Sigmoid colon (tissue), 7 donors: Measurements from ENCODE around the gene BEX2. TPM values are rescaled to one million over a fixed set of nuclear protein-coding genes. Genes with fewer than 3 reads are reported as not detected.

ENCODE experiments used
- DNase-seq: peaks from one replicate; pipeline ENCODE4 v3.0.0-alpha.2; 2019
- H3K27ac ChIP-seq, 4 donors: fragments of 200-600 bp; sonication (generic); one replicate each; pipeline ENCODE4 v1.5.1; 2016 to 2019; ENCODE audit warnings: mild to moderate bottlenecking in 1 of 4
- H3K27me3 ChIP-seq, 3 donors: fragments of 200-600 bp; sonication (generic); one replicate each; pipeline ENCODE4 v1.5.1; 2019; ENCODE audit warnings: mild to moderate bottlenecking in 1 of 3
- H3K36me3 ChIP-seq, 4 donors: fragments of 200-600 bp; sonication (generic); one replicate each; pipeline ENCODE4 v1.5.1; 2016 to 2019
- H3K4me1 ChIP-seq, 4 donors: fragments of 200-600 bp; sonication (generic); one replicate each; pipeline ENCODE4 v1.5.1; 2017 to 2019
- H3K4me3 ChIP-seq, 4 donors: fragments of 200-600 bp; sonication (generic); one replicate each; pipeline ENCODE4 v1.5.1; 2017 to 2019; ENCODE audit warnings: mild to moderate bottlenecking in 2 of 4, moderate library complexity in 1 of 4
- H3K9me3 ChIP-seq, 4 donors: fragments of 200-600 bp in 3 of 4; sonication (generic) in 3 of 4; one replicate each; pipeline versions ENCODE4 v1.5.1 to v1.6.1; 2013 to 2019
- EP300 ChIP-seq, 4 donors: sonication (generic); formaldehyde crosslinking; IDR thresholded peaks; one replicate each; pipeline ENCODE4 v1.6.1; 2017; ENCODE audit warnings: antibody characterized with exemption in 4 of 4
- POLR2A ChIP-seq, 2 donors: fragments of 450-650 bp; IDR thresholded peaks; one replicate each; pipeline ENCODE4 v1.6.1; 2016; ENCODE audit warnings: antibody characterized with exemption in 2 of 2, mild to moderate bottlenecking in 2 of 2, moderate library complexity in 2 of 2
- POLR2AphosphoS5 ChIP-seq, 4 donors: sonication (generic); formaldehyde crosslinking; IDR thresholded peaks; one replicate each; pipeline ENCODE4 v1.6.1; 2017; ENCODE audit warnings: antibody characterized with exemption in 4 of 4
- WGBS, 2 donors: extraction: QIAGEN DNeasy Blood & Tissue Kit; methylation state at CpG; one replicate each; pipeline ENCODE4 v1.1.7; 2013; 5-methylcytosine and 5-hydroxymethylcytosine counted together
- intact Hi-C: fragments of 100-400 bp; cut with DNase I; formaldehyde crosslinking; loops from one replicate; pipeline ENCODE4 v1.15.1; 2023
- polyA plus RNA-seq, 3 donors: library from polyadenylated mRNA; stranded (reverse); fragments of 200-250 nt; gene quantifications; one replicate each; pipeline ENCODE4 v1.2.3, GENCODE V29; 2013
- small RNA-seq, 3 donors: library from RNA; depleted of rRNA; stranded (forward); fragments of <200 nt; gene quantifications; one replicate each; pipeline ENCODE3, GENCODE V24; 2016
- total RNA-seq, 4 donors: library from RNA; depleted of rRNA; stranded (reverse); fragments of >200 nt; gene quantifications; one replicate each; pipeline ENCODE4 v1.1.0, GENCODE V29; 2016
- TF ChIP-seq, protein P1 (sequence below), 4 experiments: fragments of 450-650 bp in 3 of 4; fragments of 200-600 bp in 1 of 4; IDR thresholded peaks; one replicate each; pipeline ENCODE4 v1.5.1; 2016 to 2019; ENCODE audit warnings: antibody characterized with exemption in 4 of 4, mild to moderate bottlenecking in 3 of 4, moderate library complexity in 2 of 4
- donor health status: healthy with polysubstance abuse.
- donor health status: Bipolar disorder and iron deficiency.
- donor health status: healthy.

BEX2 gene
- total and polyA plus RNA-seq, 7 donors: 2.2 to 28.5 (median 11.8) TPM

DNA sequence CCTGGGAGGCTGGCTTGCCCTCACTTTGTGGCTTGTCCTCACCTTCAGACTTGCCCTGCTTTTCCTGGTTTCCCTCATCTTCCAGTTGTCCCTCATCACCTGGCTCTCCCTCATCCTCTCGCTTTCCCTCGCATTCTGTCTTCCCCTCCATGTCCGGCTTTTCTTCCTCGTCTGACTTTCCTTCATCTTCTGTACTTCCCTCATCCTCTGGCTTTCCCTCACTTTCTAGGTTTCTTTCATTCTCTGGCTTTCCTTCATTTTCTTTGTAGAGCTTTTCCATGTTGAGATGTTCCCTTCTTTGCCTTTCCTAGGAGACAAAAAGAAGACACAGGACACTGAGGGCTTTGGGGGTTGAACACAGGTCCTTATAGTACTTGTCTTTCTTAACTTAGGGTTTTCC lies 36.5 kb downstream of the BEX2 start:
- no peaks in the 10 kb centered on the region for H3K36me3 ChIP-seq
- H3K9me3 ChIP-seq: no peaks in the 10 kb centered on the region
- no peaks in the 10 kb centered on the region for H3K4me1 ChIP-seq
- H3K27ac ChIP-seq: no peak overlapping the region
- intact Hi-C loops: no loop called here
- peaks cover 0 to 15% (median 4%) of the 10 kb centered on the region in 3 donors for H3K27me3 ChIP-seq
- TF ChIP-seq POLR2AphosphoS5 (IDR thresholded peaks at IDR 0.05) (no peak), POLR2A (IDR thresholded peaks at IDR 0.05) (no peak), EP300 (IDR thresholded peaks at IDR 0.05) (no peak)
- TF ChIP-seq, protein P1, sequence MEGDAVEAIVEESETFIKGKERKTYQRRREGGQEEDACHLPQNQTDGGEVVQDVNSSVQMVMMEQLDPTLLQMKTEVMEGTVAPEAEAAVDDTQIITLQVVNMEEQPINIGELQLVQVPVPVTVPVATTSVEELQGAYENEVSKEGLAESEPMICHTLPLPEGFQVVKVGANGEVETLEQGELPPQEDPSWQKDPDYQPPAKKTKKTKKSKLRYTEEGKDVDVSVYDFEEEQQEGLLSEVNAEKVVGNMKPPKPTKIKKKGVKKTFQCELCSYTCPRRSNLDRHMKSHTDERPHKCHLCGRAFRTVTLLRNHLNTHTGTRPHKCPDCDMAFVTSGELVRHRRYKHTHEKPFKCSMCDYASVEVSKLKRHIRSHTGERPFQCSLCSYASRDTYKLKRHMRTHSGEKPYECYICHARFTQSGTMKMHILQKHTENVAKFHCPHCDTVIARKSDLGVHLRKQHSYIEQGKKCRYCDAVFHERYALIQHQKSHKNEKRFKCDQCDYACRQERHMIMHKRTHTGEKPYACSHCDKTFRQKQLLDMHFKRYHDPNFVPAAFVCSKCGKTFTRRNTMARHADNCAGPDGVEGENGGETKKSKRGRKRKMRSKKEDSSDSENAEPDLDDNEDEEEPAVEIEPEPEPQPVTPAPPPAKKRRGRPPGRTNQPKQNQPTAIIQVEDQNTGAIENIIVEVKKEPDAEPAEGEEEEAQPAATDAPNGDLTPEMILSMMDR (IDR thresholded peaks at IDR 0.05): no peak
- WGBS, 2 donors: 95% methylated on average over 4 of the region's 4 CpGs
- DNase-seq: no peak
- H3K4me3 ChIP-seq: no peak overlapping the region

Small RNAs within 50 kb of the gene (small RNA-seq; reads per million reads assigned to genes)
- 0 reads per million in 3 donors for gene Z92846.1

Other genes starting within 250 kb of the BEX2 start
- gene BEX1, start 246.8 kb downstream of the BEX2 start, total RNA-seq: 10 to 100 TPM in 1 of 4 donors, 1 to 10 TPM in 3; 6.9 to 13.9 (median 9.1) TPM
- 1 to 10 TPM in 2 of 3 donors, not detected in 1; 3.6 to 6.9 TPM for gene BEX1, start 246.8 kb downstream of the BEX2 start, polyA plus RNA-seq
- gene NXF3, start 217.8 kb downstream of the BEX2 start, total RNA-seq: 1 to 10 TPM in 1 of 4 donors, under 1 TPM in 1, not detected in 2; 0.36 to 1.2 TPM
- under 1 TPM in 1 of 3 donors, not detected in 2; 0.15 TPM for gene NXF3, start 217.8 kb downstream of the BEX2 start, polyA plus RNA-seq
- 10 to 100 TPM; 45.5 to 86.6 (median 56.9) TPM for gene BEX4, start 95.9 kb downstream of the BEX2 start, total RNA-seq
- gene BEX4, start 95.9 kb downstream of the BEX2 start, polyA plus RNA-seq: 10 to 100 TPM; 31.5 to 45.6 (median 34.7) TPM
- 10 to 100 TPM; 69.1 to 94.1 (median 85.8) TPM for gene TCEAL8, start 55.8 kb downstream of the BEX2 start, total RNA-seq
- 100 to 1,000 TPM in 2 of 3 donors, 10 to 100 TPM in 1; 49.3 to 113 (median 103) TPM for gene TCEAL8, start 55.8 kb downstream of the BEX2 start, polyA plus RNA-seq
- 1 to 10 TPM in 1 of 4 donors, under 1 TPM in 1, not detected in 2; 0.41 to 1.8 TPM for gene TCEAL5, start 34.2 kb downstream of the BEX2 start, total RNA-seq
- 1 to 10 TPM in 1 of 3 donors, under 1 TPM in 1, not detected in 1; 0.80 to 1.8 TPM for gene TCEAL5, start 34.2 kb downstream of the BEX2 start, polyA plus RNA-seq
- 10 to 100 TPM; 19.7 to 35.2 (median 32.4) TPM for gene TCEAL7, start 19.2 kb upstream of the BEX2 start, total RNA-seq
- gene TCEAL7, start 19.2 kb upstream of the BEX2 start, polyA plus RNA-seq: 1 to 10 TPM; 1.8 to 7.2 (median 5.1) TPM
- 10 to 100 TPM; 58.9 to 81.1 (median 74.9) TPM for gene TCEAL9, start 45.5 kb upstream of the BEX2 start, total RNA-seq
- 10 to 100 TPM; 52.4 to 93.7 (median 92.9) TPM for gene TCEAL9, start 45.5 kb upstream of the BEX2 start, polyA plus RNA-seq
- 100 to 1,000 TPM; 125 to 150 (median 135) TPM for gene BEX3, start 65.5 kb upstream of the BEX2 start, total RNA-seq
- gene BEX3, start 65.5 kb upstream of the BEX2 start, polyA plus RNA-seq: 10 to 100 TPM; 39.1 to 77.5 (median 62.6) TPM
- 1 to 10 TPM in 1 of 4 donors, under 1 TPM in 3; 0.66 to 1.7 (median 0.83) TPM for gene RAB40A, start 208.5 kb upstream of the BEX2 start, total RNA-seq
- under 1 TPM in 1 of 3 donors, not detected in 2; 0.12 TPM for gene RAB40A, start 208.5 kb upstream of the BEX2 start, polyA plus RNA-seq